GM21786 (cell line): ENCODE data around the gene RBFOX2.

Source experiments
- ATAC-seq: cut with Tn5 transposase; IDR thresholded peaks from one replicate; pipeline ENCODE4 v1.9.1; 2021; ENCODE audit not compliant: unreplicated experiment

RBFOX2 gene

GRCh38 chr22:35944458-35944857 lies 84.2 kb downstream of the RBFOX2 start:
- no peak for ATAC-seq

- ATAC-seq = no peak
These were observed 88.5 kb downstream of the RBFOX2 start for GRCh38 chr22:35940166-35940565.

- ATAC-seq = no peak
These were observed 90.4 kb downstream of the RBFOX2 start for GRCh38 chr22:35938226-35938625.

GRCh38 chr22:35930933-35931332 lies 97.7 kb downstream of the RBFOX2 start:
- no peak for ATAC-seq

- ATAC-seq = no peak
These were observed 100.3 kb downstream of the RBFOX2 start for GRCh38 chr22:35928285-35928798.

GRCh38 chr22:35923026-35923425 lies 105.6 kb downstream of the RBFOX2 start:
- no peak for ATAC-seq

- no peak for ATAC-seq
These were observed 106.8 kb downstream of the RBFOX2 start for GRCh38 chr22:35921777-35922176.

- ATAC-seq = no peak
These were observed 107.6 kb downstream of the RBFOX2 start for GRCh38 chr22:35921044-35921443.

- no peak for ATAC-seq
These were observed 109.6 kb downstream of the RBFOX2 start for GRCh38 chr22:35919002-35919542.

GRCh38 chr22:35918456-35918855 lies 110.2 kb downstream of the RBFOX2 start:
- ATAC-seq = no peak

- ATAC-seq = no peak
These were observed 111.0 kb downstream of the RBFOX2 start for GRCh38 chr22:35917651-35918050.

GRCh38 chr22:35915477-35916013 lies 113.1 kb downstream of the RBFOX2 start:
- no peak for ATAC-seq

- no peak for ATAC-seq
These were observed 113.8 kb downstream of the RBFOX2 start for GRCh38 chr22:35914665-35915476.

- no peak for ATAC-seq
These were observed 114.3 kb downstream of the RBFOX2 start for GRCh38 chr22:35914357-35914664.

- no peak for ATAC-seq
These were observed 114.7 kb downstream of the RBFOX2 start for GRCh38 chr22:35913925-35914324.

GRCh38 chr22:35912658-35913057 lies 116.0 kb downstream of the RBFOX2 start:
- no peak for ATAC-seq

- no peak for ATAC-seq
These were observed 116.7 kb downstream of the RBFOX2 start for GRCh38 chr22:35911877-35912276.

GRCh38 chr22:35910926-35911325 lies 117.7 kb downstream of the RBFOX2 start:
- ATAC-seq = no peak

GRCh38 chr22:35910003-35910769 lies 118.4 kb downstream of the RBFOX2 start:
- ATAC-seq = no peak

GRCh38 chr22:35905894-35906293 lies 122.7 kb downstream of the RBFOX2 start:
- no peak for ATAC-seq

GRCh38 chr22:35904752-35905151 lies 123.9 kb downstream of the RBFOX2 start:
- ATAC-seq = no peak

GRCh38 chr22:35904336-35904692 lies 124.3 kb downstream of the RBFOX2 start:
- ATAC-seq = no peak
